HG03060 (cell line): ENCODE results near the gene LIMA1.

Source experiments
- ATAC-seq: cut with Tn5 transposase; IDR thresholded peaks from one replicate; pipeline ENCODE4 v1.9.1; 2021; ENCODE audit warnings: low read depth, moderate number of reproducible peaks; ENCODE audit not compliant: unreplicated experiment

Gene LIMA1

GRCh38 chr12:50192236-50192635 lies 91.1 kb downstream of the LIMA1 start:
- ATAC-seq, result no peak

- ATAC-seq, result no peak
These were observed 92.5 kb downstream of the LIMA1 start for GRCh38 chr12:50190859-50191258.

DNA sequence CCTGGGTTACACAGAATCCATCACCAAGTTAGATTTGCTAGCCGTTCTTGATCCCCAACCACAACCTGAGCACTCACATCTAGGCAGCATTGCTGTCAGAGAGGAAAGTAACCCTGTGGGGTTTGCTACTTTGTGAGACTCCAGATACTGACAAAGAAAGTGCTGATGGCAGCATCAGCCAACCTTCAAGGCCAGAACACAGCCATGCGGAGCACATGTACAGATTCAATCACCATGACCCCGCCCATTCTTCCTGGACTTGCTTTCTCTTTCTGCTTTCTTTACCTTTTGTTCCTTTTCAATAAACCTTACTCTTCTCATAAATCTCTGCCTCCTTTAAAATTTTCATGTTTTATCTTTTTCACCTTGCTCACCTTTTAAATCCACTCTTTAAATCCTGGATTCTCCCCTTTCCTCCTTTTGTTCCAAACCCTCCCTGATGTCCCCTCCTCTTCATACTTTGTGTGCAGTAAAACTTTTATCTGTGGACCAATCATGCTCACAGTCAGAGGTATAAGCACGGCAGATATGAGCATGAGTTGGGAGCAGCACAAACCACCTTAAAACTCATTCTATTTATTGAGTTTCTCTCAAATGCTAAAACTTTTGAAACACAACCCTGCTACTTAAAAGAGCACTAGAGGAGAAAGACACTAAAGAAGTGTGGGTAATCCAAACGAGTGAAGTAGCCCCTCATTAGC lies 94.3 kb downstream of the LIMA1 start:
- no peak for ATAC-seq

DNA sequence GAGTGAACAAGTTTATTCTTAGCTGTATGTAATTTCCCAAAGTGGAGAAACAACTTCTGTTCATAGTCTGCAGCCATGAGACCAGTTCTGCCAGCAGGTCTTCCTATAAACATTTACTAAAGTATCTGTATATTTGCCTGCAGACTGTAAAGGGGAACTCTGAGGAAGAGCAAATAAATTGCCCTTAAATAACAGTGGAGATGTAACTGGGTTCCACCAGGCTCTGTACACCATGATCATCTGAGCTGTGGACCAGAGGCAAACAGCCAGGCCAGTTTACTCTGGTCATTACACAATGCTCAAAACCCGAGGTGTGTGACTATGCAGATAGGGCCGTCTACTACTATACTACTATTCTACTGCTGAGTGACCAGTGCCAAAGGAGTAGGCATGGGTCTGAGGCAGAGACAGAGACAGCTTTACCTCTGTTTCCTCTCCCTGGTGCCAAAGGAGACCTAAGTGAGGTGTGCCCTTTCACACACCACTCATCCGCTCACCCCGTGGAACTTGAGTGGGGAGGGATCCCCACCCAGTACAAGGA lies 95.0 kb downstream of the LIMA1 start:
- no peak for ATAC-seq

GRCh38 chr12:50187084-50187900 lies 96.0 kb downstream of the LIMA1 start:
- peak; percentile 48 for ATAC-seq

DNA sequence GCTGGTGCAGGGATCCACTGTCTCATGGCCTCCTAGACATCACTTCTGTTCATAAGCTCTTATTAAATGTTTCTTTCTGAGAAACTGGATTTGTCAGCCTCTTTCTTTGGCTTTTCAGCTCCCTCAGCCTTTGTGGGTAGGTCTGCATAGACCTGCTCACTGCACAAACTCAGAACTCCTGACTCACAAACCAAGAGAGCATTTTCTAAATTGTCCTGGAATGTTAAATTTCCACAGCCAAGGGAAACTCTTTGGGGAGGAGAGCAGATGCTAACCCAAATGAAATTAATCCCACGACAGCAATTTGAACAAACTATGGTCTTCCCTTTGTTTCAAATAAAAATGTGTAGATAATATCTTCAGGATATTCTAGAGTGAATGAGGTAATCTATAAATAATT lies 96.6 kb downstream of the LIMA1 start:
- ATAC-seq, result no peak

DNA sequence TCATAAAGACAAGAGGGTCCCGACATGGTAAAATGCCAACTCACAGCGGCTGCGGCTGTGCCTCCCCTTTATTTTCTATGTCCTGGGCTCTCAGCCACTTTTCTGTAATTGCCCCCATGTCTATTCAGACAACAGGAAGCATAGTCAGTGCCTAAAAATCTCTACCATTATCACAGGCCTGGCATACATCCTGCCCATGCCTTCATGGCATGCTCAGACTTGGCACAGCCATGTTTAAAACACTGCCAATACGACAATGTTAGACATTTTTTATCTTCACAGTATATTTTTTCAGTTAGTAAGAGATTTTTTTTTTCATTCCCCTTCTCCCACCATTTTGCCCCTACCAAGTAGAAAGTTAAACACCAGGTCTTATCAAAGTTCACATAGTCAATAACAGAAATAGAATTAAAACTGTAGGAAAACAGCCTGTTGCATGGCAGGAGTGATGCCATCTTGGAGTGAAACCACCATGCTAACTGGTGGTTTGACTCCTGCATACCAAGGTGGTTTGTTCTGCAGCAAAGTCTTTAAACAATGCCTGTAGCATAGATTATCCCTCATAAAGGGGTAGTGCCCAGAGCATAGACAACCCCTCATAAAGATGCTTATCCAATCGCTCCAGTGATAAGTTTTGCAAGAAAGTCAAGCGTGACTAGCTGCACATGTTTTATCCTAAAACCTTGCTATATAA lies 97.2 kb downstream of the LIMA1 start:
- ATAC-seq, result no peak

- ATAC-seq, result no peak
These were observed 97.9 kb downstream of the LIMA1 start for GRCh38 chr12:50185301-50185895.

DNA sequence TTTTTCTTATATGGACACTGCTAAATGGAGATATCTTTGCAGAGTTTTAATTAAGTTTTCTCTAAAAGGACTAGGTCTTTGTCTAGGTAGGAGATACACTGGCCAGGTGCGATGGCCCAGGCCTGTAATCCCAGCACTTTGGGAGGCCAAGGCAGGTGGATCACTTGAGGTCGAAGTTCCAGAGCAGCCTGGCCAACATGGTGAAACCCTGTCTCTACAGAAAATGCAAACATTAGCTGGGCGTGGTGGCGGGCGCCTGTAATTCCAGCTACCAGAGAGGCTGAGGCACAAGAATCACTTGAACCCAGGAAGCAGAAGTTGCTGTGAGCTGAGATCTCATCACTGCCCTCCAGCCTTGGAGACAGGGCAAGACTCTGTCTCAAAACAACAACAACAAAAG lies 99.1 kb downstream of the LIMA1 start:
- no peak for ATAC-seq

DNA sequence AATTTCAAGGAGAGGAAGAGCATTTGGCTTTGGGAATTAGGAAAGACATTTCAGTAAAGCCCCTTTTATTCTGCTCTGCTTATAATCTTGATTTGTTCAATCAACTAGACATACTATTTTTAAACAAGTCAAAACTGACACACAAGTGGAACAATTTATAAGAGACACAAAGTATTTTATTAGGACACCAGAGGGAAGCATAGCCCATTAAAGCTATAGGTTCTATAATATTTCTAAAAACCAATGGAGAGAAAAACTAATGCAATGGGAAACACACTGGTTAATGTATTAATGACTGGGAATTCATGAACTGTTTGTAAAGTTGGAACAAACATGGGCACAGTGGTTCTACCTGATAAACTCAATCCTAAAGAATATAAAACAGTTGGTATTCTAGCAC lies 100.9 kb downstream of the LIMA1 start:
- no peak for ATAC-seq

DNA sequence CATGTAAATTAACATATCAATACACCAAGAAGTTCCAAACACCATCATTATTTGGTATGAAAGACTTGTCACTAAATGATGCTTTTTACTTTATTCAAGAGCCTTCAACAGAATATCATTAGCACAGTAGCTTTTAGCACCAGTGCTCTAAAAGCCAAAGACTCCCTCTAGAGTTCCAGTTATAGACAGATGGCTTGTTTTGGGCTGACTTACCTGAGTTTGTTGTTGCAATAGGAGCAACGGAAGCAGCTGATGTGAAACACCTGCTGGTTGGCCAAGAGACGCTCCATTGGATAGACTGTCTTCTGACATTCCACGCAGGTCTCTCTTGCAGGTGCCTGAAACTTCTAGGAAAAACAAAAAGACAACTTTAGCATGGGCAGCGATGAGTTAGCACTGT lies 101.6 kb downstream of the LIMA1 start:
- ATAC-seq, result no peak

DNA sequence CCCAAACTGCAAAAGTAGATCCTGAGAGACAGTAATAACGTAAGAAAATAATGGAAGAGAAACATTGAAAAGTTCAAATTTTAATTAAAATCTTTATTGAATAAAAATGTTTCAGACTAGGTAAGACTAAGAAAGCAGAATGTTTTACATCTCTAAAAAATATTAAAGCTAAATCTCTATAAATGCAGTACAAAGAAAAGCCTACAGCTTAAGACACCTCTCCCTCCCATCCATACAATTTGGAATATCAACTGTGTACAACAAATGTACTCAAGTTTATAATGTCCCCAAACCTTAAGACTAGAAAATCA lies 107.6 kb downstream of the LIMA1 start:
- ATAC-seq, result no peak

DNA sequence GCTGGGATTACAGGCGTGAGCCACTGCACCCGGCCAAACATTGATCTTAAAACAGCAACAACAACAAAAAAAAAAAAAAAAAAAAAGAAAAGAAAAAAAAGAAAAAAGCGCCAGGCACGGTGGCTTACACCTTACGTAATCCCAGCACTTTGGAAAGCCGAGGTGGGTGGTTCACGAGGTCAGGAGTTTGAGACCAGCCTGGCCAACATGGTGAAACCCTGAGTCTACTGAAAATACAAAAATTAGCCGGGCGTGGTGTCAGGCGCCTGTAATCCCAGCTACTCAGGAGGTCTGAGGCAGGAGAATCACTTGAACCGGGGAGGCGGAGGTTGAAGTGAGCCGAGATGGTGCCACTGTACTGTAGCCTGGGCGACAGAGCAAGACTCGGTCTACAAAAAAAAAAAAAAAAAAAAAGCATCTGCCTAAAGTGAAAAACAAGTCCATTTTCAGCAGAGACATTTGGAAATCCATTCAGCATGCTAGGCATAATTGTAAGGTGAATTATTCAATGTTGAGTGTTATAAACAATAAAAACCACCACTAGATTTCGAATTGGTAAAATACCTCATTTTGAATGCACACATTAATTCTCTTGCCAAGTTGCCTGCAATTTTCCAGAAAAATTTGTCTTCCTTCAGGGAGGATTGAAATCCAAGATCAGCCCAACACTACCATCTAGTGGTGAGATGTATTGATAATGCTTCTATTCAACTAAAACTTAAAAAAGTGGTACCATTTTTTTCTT lies 108.2 kb downstream of the LIMA1 start:
- ATAC-seq, result no peak

- peak; percentile 90 for ATAC-seq
These were observed 116.1 kb downstream of the LIMA1 start, which contains the start of gene CERS5 for GRCh38 chr12:50167049-50167828. Gene CERS5, minus strand, starts transcription at chr12:50167369. Its CDS starts 72 bp downstream, at chr12:50167297.

DNA sequence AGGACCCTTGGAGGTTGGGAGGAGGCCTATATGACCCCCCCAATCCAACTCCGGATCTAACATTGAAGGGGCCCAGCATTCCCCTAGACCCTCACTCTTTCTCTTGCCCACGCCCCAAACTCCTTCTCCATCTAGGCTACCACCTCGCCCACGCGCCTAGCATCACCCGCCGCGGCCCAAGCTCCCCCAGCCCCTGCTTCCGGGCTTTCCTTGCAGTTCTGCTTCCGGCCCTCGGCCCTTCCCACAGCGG lies 116.6 kb downstream of the LIMA1 start:
- ATAC-seq, result no peak

DNA sequence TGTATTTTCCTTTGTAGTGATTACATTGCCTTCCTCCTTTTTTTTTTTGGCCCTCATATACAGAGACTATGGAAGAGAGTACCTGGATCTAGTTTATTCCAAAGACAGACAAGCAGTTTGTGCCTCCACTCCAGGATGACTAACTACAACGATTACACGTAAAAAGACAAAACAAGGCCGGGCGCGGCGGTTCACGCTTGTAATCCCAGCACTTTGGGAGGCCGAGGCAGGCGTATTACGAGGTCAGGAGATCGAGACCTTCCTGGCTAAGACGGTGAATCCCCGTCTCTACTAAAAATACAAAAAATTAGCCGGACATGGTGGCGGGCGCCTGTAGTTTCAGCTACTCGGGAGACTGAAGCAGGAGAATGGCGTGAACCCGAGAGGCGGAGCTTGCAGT lies 118.4 kb downstream of the LIMA1 start:
- ATAC-seq, result no peak

GRCh38 chr12:50162230-50162629 lies 121.1 kb downstream of the LIMA1 start:
- ATAC-seq, result no peak

DNA sequence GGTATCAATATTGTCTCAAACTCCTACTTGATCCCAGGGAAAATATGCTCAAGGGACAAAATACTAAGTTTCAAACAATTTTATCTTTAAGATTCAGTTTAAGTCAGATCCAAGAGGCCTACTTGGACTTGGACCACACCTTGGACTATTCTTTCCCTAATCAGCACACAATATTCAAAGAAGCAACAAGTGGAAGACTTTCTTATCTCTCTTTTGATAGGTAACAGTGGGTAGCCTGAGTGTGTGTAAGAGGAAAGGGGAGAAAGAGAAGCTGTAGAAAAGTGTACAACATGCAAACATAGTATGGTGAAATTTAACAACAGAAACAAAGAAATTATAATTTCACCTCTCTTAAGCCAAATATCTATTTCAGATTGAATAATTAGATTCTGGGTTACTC lies 122.7 kb downstream of the LIMA1 start:
- no peak for ATAC-seq

- ATAC-seq, result no peak
These were observed 126.1 kb downstream of the LIMA1 start for GRCh38 chr12:50157259-50157658.

DNA sequence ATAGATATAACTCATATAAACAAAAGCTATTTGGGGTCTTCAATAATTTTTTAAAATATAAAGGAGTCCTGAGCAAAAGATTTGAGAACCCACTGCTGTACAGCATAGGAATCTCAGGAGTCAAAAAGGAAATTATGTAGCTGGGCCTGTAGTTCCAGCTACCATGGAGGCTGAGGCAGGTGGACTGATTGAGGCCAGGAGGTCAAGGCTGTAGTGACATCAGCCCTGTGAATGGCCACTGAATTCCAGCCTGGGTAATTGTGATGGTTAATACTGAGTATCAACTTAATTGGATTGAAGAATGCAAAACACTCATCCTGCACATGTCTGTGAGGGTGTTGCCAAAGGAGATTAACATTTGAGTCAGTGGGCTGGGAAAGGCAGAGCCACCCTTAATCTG lies 126.7 kb downstream of the LIMA1 start:
- ATAC-seq, result no peak
